Smooth muscle cell (in vitro differentiated cells): ENCODE measurements around the gene AHRR. TPM values are rescaled to one million over a fixed set of nuclear protein-coding genes. Genes with fewer than 3 reads are reported as not detected.

Experiments used
- DNase-seq: peaks from one replicate; lab custom pipeline; 2025; ENCODE audit not compliant: unreplicated experiment; lab: John Stamatoyannopoulos, UW
- H2AFZ ChIP-seq: fragments of 200-600 bp; sonication (generic); 2 replicates; pipeline ENCODE4 v1.6.0; 2016; ENCODE audit warnings: antibody characterized with exemption, low read depth, mild to moderate bottlenecking
- H3F3A ChIP-seq: fragments of 200-600 bp; sonication (generic); 2 replicates; pipeline ENCODE4 v1.6.0; 2017; ENCODE audit warnings: antibody characterized with exemption, low read depth
- H3K27ac ChIP-seq: fragments of 200-600 bp; sonication (generic); 2 replicates; pipeline ENCODE4 v1.5.1; 2016; ENCODE audit warnings: low read depth, mild to moderate bottlenecking
- H3K27me3 ChIP-seq: fragments of 200-600 bp; sonication (generic); 2 replicates; pipeline ENCODE4 v1.6.1; 2016; ENCODE audit warnings: low read depth, mild to moderate bottlenecking
- H3K36me3 ChIP-seq: fragments of 200-600 bp; sonication (generic); 2 replicates; pipeline ENCODE4 v1.5.1; 2016; ENCODE audit warnings: low read depth
- H3K4me1 ChIP-seq: fragments of 200-600 bp; sonication (generic); 2 replicates; pipeline ENCODE4 v1.5.1; 2016; ENCODE audit warnings: low read depth
- H3K4me2 ChIP-seq: fragments of 200-600 bp; sonication (generic); 2 replicates; pipeline ENCODE4 v1.6.0; 2016; ENCODE audit warnings: mild to moderate bottlenecking
- H3K4me3 ChIP-seq: fragments of 200-600 bp; sonication (generic); 2 replicates; pipeline ENCODE4 v1.5.1; 2016; ENCODE audit warnings: mild to moderate bottlenecking
- H3K79me2 ChIP-seq: fragments of 200-600 bp; sonication (generic); 2 replicates; pipeline ENCODE4 v1.6.0; 2016; ENCODE audit warnings: low read depth, mild to moderate bottlenecking
- H3K9ac ChIP-seq: fragments of 200-600 bp; sonication (generic); 2 replicates; pipeline ENCODE4 v1.6.0; 2016; ENCODE audit warnings: low read depth
- H3K9me3 ChIP-seq: fragments of 200-600 bp; sonication (generic); replicated peaks from 2 replicates; pipeline ENCODE4 v1.5.1; 2016; ENCODE audit warnings: low read depth
- H4K20me1 ChIP-seq: fragments of 200-600 bp; sonication (generic); 2 replicates; pipeline ENCODE4 v1.6.0; 2016; ENCODE audit warnings: low read depth
- WGBS: methylation state at CpG from one replicate; pipeline ENCODE4 v1.1.7; 2016; ENCODE audit warnings: low lambda C conversion rate; 5-methylcytosine and 5-hydroxymethylcytosine counted together
- polyA plus RNA-seq: library from polyadenylated mRNA; unstranded; fragments of >200 nt; fragmentation: Nextera tagmentation; extraction: Ambion mirVana; gene quantifications from 2 replicates; pipeline ENCODE4 v1.2.1, GENCODE V29; 2016
- total RNA-seq: library from RNA; depleted of rRNA; stranded (reverse); fragments of >200 nt; gene quantifications from 2 replicates; pipeline ENCODE4 v1.2.3, GENCODE V29; 2014
- TF ChIP-seq, protein P1 (sequence below): fragments of 200-600 bp; sonication (generic); IDR thresholded peaks from 2 replicates; pipeline ENCODE4 v1.5.1; 2017; ENCODE audit warnings: borderline replicate concordance, mild to moderate bottlenecking, antibody characterized with exemption; ENCODE audit not compliant: insufficient read depth, poor library complexity, severe bottlenecking

AHRR gene
- total and polyA plus RNA-seq, 2 experiments from 2014 or later, result 14.4 to 18.2 TPM

DNA sequence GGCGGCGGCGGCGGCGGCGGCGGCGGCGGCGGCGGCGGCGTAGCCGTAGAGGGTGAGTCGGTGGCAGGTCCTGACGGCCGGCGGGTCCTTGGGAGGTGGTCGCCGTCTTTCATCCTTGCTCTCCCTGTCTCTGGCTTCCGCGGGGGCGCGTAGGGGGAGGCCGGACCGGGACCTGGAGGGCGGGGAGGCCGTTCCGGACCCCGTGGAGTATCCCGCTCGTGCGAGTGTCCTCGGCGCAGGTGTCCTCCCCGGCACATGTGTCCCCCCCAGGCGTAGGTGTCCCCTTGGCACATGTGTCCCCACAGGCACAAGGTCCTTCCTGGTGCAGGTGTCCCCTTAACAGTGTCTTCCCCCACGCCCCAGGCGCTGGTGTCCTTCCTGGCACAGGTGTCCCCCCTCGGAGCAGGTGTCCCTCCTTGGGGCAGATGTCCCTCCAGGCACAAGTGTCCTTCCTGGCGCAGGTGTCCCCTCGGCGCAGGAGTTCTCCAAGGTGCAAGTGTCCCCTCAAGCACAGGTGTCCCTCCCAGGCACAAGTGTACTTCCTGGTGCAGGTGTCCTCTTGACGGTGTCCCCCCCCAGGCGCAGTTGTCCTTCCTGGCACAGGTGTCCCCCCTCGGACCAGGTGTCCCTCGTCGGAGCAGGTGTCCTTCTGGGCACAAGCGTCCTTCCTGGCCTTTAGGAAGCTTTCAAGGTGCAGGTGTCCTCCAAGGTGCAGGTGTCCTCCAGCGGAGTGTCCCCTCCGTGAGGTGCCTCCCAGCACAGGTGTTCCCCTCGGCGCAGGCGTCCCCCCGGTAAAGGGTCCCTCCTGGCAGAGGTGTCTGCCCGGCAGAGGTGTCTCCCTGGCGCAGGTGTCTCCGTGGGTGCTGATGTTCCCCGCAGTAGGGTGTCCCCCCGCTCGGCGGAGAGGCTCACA lies 122.0 kb downstream of the AHRR start:
- TF ChIP-seq, protein P1, sequence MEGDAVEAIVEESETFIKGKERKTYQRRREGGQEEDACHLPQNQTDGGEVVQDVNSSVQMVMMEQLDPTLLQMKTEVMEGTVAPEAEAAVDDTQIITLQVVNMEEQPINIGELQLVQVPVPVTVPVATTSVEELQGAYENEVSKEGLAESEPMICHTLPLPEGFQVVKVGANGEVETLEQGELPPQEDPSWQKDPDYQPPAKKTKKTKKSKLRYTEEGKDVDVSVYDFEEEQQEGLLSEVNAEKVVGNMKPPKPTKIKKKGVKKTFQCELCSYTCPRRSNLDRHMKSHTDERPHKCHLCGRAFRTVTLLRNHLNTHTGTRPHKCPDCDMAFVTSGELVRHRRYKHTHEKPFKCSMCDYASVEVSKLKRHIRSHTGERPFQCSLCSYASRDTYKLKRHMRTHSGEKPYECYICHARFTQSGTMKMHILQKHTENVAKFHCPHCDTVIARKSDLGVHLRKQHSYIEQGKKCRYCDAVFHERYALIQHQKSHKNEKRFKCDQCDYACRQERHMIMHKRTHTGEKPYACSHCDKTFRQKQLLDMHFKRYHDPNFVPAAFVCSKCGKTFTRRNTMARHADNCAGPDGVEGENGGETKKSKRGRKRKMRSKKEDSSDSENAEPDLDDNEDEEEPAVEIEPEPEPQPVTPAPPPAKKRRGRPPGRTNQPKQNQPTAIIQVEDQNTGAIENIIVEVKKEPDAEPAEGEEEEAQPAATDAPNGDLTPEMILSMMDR, result no peak
- Histone ChIP-seq H3K27ac (no peak overlapping the region), H3K79me2 (peaks cover 33% of the 10 kb centered on the region), H3F3A (peaks cover 3% of the 10 kb centered on the region), H3K4me1 (peaks cover 14% of the 10 kb centered on the region), H3K4me2 (peak overlapping the region; percentile 100), H2AFZ (no peak overlapping the region), H3K9ac (peak overlapping the region; percentile 89), H3K9me3 (no peaks in the 10 kb centered on the region), H3K27me3 (no peaks in the 10 kb centered on the region), H3K36me3 (no peaks in the 10 kb centered on the region), H3K4me3 (peak overlapping the region; percentile 97), H4K20me1 (peaks cover 9% of the 10 kb centered on the region)
- WGBS, result 38% methylated on average over 40 of the region's 62 CpGs
- DNase-seq, result no peak

DNA sequence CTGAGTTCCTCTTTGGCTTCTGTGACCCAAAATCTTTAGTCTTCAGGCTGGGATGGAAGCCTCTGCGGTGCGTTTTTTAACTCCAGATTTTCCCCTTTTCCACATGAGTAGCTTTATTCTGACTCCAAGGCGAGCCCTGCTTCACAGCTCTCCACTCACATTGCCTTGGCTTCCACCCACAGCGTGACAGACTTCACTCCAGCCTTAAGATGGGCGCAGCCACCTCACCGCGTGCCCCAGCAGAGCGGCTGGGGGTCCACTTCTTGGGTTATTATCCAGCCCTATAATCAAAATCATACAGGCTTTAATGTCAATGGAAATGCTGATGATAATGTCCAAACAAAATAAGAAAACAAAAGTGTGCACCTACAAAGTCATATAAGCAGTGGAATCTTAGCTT lies 122.7 kb downstream of the AHRR start:
- Histone ChIP-seq H3K9me3 (no peaks in the 10 kb centered on the region), H3K36me3 (peaks cover 4% of the 10 kb centered on the region), H3K27me3 (no peaks in the 10 kb centered on the region), H3K4me1 (peaks cover 14% of the 10 kb centered on the region), H3K79me2 (peaks cover 35% of the 10 kb centered on the region), H3F3A (peaks cover 3% of the 10 kb centered on the region), H3K9ac (peak overlapping the region; percentile 89), H2AFZ (no peak overlapping the region), H3K4me3 (peak overlapping the region; percentile 97), H3K4me2 (peak overlapping the region; percentile 100), H3K27ac (no peak overlapping the region), H4K20me1 (peaks cover 9% of the 10 kb centered on the region)
- DNase-seq, result no peak
- 94% methylated on average over 8 of the region's 8 CpGs for WGBS
- TF ChIP-seq, protein P1, result no peak

DNA sequence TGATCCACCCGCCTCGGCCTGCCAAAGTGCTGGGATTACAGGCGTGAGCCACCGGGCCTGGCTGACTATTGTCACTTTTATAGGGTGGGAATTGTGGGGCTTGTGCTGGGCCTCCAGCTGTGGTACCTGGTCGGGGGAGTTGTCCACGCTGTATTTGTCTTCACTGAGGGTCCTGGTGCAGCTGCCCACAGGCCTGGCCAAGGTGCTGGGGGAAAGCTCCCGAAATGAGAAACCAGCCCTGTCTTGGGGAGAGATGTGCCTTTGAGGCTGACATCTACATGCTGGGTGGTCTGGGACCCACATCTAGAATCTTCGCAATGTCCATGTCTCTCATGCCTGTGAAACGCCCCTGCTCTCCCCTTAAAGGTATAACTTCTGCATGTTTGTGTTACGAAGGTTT lies 124.1 kb downstream of the AHRR start:
- no peak overlapping the region for H3K4me2 ChIP-seq
- no peak overlapping the region for H3K27ac ChIP-seq
- TF ChIP-seq, protein P1, result no peak
- no peak overlapping the region for H3K4me3 ChIP-seq
- 94% methylated on average over 10 of the region's 10 CpGs for WGBS
- DNase-seq, result no peak
- H3K9me3 ChIP-seq, result no peaks in the 10 kb centered on the region
- peaks cover 47% of the 10 kb centered on the region for H3K79me2 ChIP-seq
- H3K27me3 ChIP-seq, result no peaks in the 10 kb centered on the region
- H3K36me3 ChIP-seq, result peaks cover 13% of the 10 kb centered on the region
- H2AFZ ChIP-seq, result no peak overlapping the region
- no peak overlapping the region for H3K9ac ChIP-seq
- H4K20me1 ChIP-seq, result peaks cover 9% of the 10 kb centered on the region
- H3K4me1 ChIP-seq, result peaks cover 14% of the 10 kb centered on the region
- H3F3A ChIP-seq, result peaks cover 3% of the 10 kb centered on the region
